C1 segment of cervical spinal cord (tissue), 14 donors: ENCODE measurements around the gene LCMT1.
"Not testable (repeated sequence)": the region's sequence is repeated elsewhere in the genome, so short reads cannot be mapped to it uniquely, and the experiment has no call there.

Source experiments
- DNase-seq, 14 donors: peaks; one replicate each; lab custom pipeline; 2025; lab: John Stamatoyannopoulos, UW

LCMT1 gene

GRCh38 chr16:25094596-25094995, 16.9 kb upstream of the LCMT1 start:
- DNase-seq: no peak

GRCh38 chr16:25095636-25096035, 15.9 kb upstream of the LCMT1 start:
- no peak for DNase-seq

- DNase-seq: no peak
Measured at GRCh38 chr16:25097276-25097975, 14.1 kb upstream of the LCMT1 start.

GRCh38 chr16:25100511-25100910, 11.0 kb upstream of the LCMT1 start:
- DNase-seq: no peak

GRCh38 chr16:25106567-25107465, 4.7 kb upstream of the LCMT1 start:
- peak; percentile 62 to 95 (median 90) for DNase-seq

- peak in 2 of 14 donors; percentile 35 to 38 for DNase-seq
Measured at GRCh38 chr16:25107466-25107792, 4.1 kb upstream of the LCMT1 start.

GRCh38 chr16:25108054-25108453, 3.5 kb upstream of the LCMT1 start:
- DNase-seq: no peak

GRCh38 chr16:25109643-25110042, 1.9 kb upstream of the LCMT1 start:
- no peak for DNase-seq

- DNase-seq: no peak
Measured at GRCh38 chr16:25110387-25110947, 1.1 kb upstream of the LCMT1 start.

- no peak for DNase-seq
Measured at GRCh38 chr16:25114121-25114520, 2.6 kb downstream of the LCMT1 start.

- no peak for DNase-seq
Measured at GRCh38 chr16:25118851-25119578, 7.5 kb downstream of the LCMT1 start.

GRCh38 chr16:25121824-25122600, 10.5 kb downstream of the LCMT1 start:
- DNase-seq: no peak

- no peak for DNase-seq
Measured at GRCh38 chr16:25124503-25124902, 13.0 kb downstream of the LCMT1 start.

GRCh38 chr16:25126086-25126666, 14.6 kb downstream of the LCMT1 start:
- not testable (repeated sequence) for DNase-seq

GRCh38 chr16:25126820-25127232, 15.3 kb downstream of the LCMT1 start:
- DNase-seq: no peak

- not testable (repeated sequence) for DNase-seq
Measured at GRCh38 chr16:25132751-25133150, 21.2 kb downstream of the LCMT1 start.

- no peak for DNase-seq
Measured at GRCh38 chr16:25134166-25134700, 22.7 kb downstream of the LCMT1 start.

GRCh38 chr16:25135254-25135878, 23.8 kb downstream of the LCMT1 start:
- DNase-seq: no peak

GRCh38 chr16:25138130-25138529, 26.6 kb downstream of the LCMT1 start:
- peak in 1 of 14 donors; percentile 0 for DNase-seq

GRCh38 chr16:25140459-25140858, 28.9 kb downstream of the LCMT1 start:
- DNase-seq: no peak
